HT1080 (cell line): ENCODE results near the gene STARD7. TPM values are rescaled to one million over a fixed set of nuclear protein-coding genes. Genes with fewer than 3 reads are reported as not detected.
"Not testable (repeated sequence)": the region's sequence is repeated elsewhere in the genome, so short reads cannot be mapped to it uniquely, and the experiment has no call there.

Experiments
- DNase-seq: peaks from one replicate; pipeline ENCODE4 v3.0.0-alpha.2; 2015; ENCODE audit warnings: low read depth
- polyA plus RNA-seq, 2 experiments: library from polyadenylated mRNA; depleted of rRNA; stranded (reverse); fragments of >200 nt; gene quantifications; 2 replicates each; pipeline ENCODE4 v1.2.3, GENCODE V29; 2015
- total RNA-seq: library from RNA; depleted of rRNA; stranded (reverse); fragments of >200 nt; shearing (Covaris generic); gene quantifications from 2 replicates; pipeline ENCODE4 v1.2.3, GENCODE V29; 2014; rRNA removed

STARD7 gene, protein sequence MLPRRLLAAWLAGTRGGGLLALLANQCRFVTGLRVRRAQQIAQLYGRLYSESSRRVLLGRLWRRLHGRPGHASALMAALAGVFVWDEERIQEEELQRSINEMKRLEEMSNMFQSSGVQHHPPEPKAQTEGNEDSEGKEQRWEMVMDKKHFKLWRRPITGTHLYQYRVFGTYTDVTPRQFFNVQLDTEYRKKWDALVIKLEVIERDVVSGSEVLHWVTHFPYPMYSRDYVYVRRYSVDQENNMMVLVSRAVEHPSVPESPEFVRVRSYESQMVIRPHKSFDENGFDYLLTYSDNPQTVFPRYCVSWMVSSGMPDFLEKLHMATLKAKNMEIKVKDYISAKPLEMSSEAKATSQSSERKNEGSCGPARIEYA
- total RNA-seq = 131 and 153 TPM in 2 replicates
- 58.1 and 63.3 TPM in 2 replicates for polyA plus RNA-seq (2015; cell fraction: cytosol; rRNA removed)
- polyA plus RNA-seq (2015; cell fraction: nucleus; rRNA removed) = 33.7 and 37.0 TPM in 2 replicates

DNA sequence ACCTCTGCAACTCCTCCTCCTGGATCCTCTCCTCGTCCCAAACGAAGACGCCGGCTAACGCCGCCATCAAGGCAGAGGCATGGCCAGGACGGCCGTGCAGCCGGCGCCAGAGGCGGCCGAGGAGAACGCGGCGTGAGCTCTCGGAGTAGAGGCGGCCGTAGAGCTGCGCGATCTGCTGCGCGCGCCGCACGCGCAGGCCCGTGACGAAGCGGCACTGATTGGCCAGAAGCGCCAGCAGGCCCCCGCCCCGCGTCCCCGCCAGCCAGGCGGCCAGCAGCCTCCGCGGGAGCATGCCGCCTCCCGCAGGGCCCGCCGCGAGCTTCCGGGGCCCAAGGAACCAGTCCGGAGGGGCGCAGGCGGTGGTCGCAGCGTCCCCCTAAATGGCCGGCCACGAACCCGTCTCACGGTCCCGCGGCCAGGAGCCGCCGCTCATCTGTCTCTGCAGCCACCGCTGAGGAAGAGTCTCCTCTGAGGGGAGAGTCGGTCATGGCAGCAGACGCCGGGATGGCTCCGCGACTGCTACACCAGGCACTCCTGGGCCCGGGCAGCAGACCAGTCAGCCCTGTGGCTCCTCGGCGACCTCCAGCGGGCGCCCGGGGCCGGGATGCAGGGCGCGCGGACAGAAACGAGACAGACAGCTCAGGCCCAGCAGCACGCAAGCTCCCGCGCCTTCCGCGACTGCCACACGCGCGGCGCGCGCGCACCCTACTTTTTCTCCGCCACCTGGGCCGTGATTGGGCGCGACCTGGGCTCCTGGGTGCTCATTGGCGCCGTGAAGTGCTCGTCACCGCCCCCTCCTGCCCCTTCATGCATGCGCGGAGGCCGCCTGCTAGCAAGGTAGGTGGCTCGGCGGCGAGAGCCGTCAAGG is at the start of gene STARD7:
Gene STARD7, minus strand, starts transcription at position 685 of the 868 bp plus-strand sequence. Its CDS starts 393 bp downstream, at position 292.
- peak; percentile 93 for DNase-seq

DNA sequence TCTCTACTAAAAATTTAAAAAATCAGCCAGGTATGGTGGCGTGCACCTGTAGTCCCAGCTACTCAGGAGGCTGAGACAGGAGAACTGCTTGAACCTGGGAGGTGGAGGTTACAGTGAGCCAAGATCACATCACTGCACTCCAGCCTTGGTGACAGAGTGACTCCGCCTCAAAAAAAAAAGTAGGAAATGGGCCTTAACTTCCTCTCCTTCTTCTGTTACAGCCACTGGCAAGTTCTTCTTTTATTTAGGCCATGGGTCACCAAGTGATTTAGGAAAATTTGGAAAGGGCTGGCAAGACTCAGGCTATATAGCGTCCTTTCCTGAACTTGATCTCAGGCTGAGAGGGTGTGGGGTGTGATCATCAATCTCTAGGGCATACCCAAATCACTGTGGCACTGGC is 49.1 kb upstream of the STARD7 start:
- DNase-seq = not testable (repeated sequence)

DNA sequence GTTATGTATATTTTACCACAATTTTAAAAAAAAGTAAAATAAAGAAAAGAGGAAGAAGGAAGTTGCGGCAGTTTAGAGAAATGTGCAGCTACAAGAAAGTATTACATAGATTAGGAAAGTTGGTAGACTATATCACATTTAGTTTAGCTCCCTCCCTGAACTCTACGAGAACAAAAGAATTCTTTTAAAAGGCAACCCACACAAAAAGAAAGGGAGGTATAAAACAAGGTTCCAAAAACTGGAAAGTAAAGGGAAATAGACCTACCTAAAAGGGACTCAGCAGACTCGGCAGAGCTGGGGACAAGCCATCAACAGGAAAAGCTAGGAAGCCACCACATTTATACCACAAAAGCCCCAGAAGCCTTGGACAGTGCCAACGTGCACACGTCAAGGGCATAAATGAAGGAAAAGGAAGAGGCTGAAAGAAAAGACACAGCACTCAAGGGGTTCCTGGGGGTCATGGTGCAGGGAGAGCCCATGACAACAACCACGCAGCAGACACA is 48.0 kb upstream of the STARD7 start:
- no peak for DNase-seq

DNA sequence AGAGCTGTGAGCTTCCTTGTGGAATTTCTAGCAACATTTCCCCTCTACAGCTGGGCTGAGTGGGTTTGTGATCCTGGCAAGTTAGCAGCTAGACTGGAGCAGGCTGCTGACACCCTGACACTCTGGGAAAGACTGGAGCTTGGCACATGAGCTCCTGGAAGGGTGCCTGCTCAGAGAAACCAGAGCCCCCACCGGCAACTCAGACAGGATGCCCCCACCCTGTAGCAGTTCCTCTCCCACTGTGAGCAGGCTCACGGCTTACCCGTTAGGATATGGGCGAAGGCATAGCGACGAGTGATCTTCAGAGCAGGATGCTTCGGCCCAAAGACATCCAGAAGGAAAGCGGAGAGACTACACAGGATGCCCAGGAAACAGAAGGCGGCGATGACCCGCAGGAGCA is 45.9 kb upstream of the STARD7 start:
- no peak for DNase-seq

DNA sequence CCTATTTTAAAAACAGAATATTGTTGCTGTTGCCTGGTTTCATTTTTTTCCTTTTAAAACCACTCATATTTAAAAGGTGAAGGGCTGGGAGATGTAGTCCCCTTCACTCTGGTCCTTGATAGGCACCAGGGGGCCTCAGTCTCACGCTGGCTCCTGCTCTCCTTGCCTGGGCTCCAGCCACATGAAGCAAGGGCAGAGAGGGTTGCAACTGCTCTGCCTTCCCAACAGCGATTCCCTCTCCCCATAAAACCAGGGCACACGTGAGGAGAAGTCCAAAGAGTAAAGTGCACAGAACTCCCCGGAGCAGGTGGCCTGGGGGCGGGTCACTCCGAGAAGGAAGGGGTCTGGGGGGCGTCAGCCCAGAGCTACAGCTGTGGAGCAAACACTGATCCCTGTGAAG is 44.4 kb upstream of the STARD7 start:
- DNase-seq = no peak

DNA sequence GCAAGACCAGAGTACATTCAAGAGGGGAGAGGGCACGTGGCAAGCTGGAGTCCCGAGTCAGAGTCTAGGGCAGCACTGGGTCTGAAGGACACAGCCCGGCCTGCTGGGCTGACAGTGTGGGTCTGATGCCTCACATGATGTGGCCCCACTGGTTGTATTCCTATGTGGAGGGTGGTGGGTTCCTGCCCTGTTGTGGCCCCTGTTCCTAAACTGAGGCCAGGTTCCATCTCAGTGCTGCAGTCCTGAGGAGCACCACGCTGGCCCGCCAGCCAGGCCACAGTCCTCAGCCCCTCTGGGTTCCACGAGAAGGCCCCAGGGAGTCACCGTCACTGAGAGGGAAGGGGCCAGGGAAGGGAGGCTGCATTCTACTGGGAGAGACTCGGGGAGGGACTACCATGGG is 43.9 kb upstream of the STARD7 start:
- DNase-seq = no peak

DNA sequence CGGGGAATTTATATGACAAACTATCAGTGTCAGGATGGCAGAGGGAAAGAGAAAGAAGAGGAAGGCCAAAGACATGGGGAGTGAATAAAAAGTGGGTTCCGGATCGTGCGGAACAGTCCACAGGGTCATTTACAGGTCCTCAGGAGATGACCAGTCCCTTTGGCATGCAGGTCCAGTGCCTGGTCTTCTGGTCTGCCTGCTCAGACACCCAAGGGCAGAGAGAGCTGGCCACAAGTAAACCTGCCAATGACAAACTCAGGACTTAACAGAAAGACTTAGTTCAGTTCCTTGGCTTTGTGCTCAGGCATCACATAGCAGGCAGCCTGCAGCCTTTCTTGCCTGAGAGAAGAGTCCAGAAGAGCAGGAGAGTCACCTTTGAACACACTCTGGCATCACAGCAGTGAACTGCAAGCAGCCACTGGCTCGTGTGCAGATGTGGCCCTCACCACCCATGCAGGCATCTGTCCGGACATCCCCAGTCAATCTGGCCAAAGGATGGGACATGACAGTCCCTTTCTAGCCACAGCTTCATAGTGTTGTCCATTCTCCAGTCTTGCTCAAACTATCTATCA is 43.2 kb upstream of the STARD7 start:
- DNase-seq = peak; percentile 80

DNA sequence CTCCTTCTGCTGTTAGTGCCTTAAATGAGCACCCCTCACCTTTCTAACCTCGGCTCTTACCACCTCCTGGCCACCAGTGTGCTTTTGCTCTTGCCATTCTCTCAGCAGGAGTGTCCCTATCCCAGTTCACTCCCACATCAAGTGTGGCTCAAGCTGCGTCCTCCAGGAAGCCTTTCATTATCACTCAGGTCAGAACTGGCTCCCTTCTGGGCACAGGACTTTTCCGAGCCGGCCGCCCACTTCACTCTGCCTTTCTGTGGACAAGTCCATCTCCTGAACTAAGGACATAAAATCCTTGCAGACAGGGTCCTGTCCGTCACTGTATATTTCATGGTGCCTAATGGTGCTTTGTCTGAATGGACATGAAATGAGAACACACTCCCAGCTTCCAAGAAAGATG is 41.6 kb upstream of the STARD7 start:
- no peak for DNase-seq

DNA sequence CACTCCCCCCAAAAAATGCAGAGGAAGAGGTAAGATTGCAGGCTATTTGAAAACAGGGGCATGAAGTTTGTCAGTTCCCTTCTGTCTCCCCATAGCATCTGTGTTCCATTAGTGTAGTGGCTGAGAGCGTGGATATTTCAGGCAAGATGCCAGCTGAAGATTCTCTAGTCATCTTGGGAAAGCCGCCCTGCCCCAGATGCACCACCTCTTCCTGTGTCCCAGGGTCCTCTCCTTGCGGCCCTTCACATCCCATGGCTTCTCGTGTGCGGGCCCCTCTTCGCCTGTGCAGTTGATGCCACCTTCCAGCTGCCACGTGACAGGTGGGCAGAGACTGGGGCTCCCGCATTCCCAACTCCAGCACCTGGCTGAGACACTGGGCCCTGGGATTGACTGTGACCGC is 41.0 kb upstream of the STARD7 start:
- DNase-seq = no peak

DNA sequence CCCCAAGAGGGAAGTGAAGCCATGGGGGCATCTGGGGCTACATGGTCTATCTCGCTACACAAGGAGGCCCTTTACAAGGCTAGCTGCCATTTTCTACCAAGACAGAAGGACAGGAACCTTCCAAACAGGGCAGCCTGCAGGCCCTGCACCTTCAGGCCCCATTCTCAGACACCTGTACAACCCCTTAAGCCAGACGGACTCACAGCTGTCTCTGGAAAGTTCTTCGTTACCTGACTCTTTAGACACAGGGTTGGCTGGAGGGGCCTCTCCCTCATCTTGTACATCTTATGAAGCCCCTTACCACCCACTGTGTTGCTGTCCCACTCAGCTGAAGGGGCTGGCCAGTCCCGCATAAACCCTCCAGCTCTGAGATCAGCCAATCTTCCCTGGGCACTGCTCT is 40.0 kb upstream of the STARD7 start:
- DNase-seq = no peak

DNA sequence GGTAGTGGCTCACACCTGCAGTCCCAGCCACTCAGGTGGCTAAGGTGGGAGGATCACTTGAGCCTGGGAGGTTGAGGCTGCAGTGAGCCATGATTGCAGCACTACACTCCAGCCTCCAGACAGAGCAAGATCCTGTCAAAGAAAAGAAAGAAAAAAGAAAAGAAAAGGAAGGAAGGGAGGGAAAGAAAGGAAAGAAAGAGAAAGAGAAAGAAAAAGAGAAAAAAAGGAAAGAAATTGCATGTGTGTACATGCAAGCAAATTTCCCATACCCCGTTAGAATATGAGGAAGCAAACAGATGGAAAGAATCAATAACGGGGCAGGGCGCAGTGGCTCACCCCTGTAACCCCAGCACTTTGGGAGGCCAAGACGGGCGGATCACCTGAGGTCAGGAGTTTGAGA is 39.3 kb upstream of the STARD7 start:
- DNase-seq = no peak

DNA sequence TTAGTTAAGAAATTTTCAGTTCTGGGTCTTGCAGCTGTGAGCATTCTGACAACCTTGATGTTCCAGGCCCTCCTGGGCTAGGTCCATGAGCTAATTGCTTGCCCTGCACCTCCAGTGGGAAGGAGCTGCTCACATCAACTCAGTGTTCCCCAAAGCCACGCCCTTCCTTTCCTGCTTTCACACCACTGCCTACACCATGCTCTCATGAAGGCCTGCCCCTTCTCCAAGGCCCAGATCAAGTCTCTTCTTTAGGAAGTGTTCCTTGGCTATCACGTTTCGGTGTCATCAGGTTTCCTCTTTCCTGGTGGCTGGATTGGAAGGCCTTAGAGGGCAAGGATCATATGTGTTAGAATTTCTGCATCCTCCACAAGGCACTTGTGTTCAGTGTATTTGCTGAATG is 38.4 kb upstream of the STARD7 start:
- peak; percentile 3 for DNase-seq

DNA sequence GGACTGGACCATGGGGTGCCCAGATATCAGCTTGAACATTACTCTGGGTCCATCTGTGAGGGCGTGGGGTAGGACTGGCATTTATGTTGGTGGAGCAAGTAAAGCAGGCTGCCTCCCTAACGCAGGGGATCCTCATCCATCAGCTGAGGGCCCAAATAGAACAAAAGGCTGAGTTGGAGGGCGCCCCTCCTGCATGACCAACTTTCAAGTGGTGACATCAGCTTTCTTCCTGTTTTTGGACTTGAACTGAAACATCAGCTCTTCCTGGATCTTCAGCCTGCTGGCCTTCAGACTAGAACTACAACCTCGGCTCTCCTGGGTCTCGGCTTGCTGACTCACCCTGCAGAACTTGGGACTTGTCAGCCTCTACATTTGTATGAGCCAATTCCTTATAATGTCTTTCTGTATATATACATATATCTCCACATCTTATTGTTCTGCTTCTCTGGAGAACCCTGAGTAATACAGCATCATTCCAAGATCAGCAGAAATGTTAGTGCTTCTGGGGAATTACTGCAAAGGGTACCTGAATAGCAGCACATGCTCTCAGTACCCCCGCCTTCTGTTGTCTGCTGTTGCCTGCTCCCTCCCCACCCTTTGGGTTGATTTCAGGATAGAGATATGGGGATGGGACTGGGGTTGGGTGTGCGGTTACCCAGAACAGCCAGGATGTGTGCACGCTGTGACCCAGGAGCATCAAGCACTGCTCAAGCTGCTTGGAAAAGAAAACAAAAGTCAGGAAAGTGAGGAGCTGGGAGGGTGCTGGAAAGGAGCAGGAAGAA is 37.2 kb upstream of the STARD7 start:
- peak; percentile 63 for DNase-seq

DNA sequence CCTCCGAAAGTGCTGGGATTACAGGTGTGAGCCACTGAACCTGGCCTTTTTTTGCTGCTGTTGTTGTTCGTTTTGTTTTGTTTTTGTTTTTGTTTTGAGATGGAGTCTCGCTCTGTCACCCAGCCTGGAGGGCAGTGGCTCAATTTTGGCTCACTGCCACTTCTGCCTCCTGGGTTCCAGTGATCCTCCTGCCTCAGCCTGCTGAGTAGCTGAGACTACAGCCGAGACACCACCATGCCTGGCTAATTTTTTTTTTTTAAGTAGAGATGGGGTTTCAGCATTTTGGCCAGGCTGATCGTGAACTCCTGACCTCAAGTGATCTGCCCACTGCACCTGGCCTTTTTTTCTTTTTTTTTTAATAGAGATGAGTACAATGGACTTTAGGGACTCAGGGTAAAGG is 35.2 kb upstream of the STARD7 start:
- DNase-seq = no peak

DNA sequence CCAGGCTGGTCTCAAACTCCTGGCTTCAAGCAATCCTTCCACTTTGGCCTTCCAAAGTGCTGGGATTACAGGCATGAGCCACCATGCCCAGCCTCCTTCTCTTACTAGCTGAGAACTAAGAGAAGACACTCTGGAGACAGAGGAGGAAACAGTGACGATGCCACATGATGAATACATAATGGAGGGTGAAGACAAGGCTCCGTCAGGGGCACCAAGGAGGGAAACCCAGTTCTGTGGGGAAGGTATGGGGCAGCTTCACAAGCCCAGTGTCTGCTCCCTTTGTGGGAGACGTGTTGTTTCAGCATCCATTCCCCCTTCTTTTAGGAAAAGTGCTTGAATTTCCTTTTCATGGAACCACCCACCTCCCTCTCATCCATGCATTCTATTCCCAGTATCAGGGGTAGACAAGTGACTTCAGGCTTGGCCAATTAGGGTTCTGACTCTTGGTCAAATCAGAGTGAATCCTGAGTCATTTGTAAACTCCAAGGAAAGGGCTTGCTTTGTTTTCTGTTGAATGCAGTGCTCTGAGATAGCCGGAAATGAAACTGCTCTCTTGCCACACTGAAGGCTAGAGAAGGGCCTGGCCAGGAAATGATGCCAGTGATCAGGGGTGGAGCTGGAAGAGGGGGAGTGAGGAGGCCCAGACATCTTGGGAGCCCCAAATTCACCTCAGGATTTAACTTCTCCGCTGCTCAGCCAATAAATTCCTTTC is 33.4 kb upstream of the STARD7 start:
- DNase-seq = peak; percentile 84

DNA sequence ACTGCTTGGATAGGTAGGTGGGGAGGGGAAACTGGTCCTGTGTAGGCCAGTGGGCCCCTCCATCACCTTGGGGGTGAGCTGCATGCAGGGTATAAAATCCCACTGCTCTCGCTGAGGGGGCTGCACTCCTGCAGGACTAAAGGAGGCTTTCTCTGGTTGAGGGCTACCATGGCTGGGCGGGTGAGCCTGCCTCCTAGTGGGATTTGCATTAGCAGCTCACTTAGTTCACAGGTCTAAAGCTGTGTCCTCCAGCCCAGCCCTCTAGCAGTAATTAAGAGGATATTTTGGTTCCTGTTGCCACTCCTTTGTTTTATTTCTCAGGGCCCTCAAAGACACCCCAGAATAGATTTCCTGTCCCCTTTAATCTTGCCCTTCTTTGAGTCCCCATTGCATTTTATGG is 32.6 kb upstream of the STARD7 start:
- DNase-seq = no peak

DNA sequence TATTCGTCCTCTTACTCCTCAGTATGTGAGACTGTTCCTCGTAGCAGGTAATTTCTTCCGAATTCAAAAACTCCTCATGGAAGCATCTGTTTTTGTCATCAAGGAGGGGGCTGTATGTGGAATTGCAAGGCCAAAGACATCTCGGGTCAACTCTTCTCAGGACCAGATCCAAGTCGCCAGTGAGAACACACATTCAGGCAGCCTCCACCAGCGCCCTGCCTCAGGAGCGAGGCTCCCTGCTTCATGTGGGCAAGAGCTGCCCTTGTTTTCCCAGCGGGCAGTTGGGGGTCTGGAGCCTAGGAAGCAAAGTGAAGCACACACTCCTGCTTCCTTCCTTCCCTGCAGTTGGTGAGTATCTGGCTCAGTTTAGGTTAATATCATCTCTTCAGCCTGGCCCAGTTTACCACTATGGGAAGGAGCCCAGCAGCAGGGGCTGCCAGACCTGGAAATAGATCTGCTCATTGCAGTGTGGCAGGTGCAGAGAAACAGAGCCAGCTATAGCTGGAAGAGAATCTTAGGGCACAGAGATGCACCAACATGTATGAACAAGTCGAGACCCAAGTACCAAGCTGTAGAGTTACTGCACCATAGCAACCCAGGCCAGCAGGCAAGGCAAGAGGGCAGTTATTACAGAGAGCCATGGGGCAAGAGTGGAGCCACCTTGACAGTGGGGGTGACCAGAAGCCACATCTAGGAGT is 31.9 kb upstream of the STARD7 start:
- no peak for DNase-seq

DNA sequence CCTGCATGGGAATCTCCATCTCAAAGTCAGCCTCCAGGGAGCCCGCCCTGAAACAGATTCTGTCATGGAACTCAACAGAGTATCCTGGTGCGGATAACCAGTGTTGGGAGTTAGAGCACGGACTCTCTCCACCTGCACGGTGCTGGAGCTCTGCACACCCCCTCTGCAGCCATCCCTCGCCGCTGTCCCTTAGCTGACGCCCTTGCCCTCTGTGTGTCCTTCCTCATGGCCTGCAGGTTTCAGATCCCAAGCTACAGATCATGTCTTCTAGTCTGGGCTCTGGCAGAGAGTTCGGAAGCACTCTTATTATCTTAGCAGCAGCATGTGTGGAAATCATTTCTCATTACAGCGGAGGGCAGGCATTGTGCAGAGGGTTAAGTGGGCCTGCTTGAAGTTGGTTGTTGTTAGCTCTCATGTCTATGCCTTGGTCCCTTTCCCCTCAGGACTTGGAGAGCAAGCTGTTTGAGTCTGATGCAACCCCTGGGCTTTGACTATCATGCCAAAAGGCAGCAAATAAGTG is 31.2 kb upstream of the STARD7 start:
- DNase-seq = no peak

DNA sequence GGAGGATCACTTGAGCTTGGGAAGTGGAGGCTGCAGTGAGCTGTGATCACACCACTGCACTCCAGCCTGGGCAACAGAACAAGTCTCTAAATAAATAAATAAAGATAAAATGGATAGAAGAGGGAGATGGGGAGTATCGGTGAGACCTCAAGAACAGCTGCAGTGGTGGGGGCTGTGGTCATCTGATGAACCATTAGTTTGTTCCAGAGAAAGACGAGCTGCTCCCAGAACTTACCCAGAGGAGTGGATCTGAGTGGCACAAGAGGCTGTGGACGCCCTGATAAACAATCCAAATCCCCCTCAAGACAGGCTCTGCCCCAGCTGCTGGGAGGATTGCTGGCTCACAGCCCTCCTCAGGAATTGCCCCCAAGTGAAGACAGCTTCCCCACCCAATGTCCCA is 30.5 kb upstream of the STARD7 start:
- no peak for DNase-seq
